A673 (cell line): ENCODE results near the gene LAPTM4A. TPM values are rescaled to one million over a fixed set of nuclear protein-coding genes. Genes with fewer than 3 reads are reported as not detected.

Experiments used
- BruUV-seq: library from RNA; stranded (reverse); fragments of 400-500 nt; replicated peaks from 2 replicates; lab custom pipeline; 2021; lab: Mats Ljungman, UMichigan
- CTCF ChIA-PET: fragments of 300-600 bp; sonication (Branson Sonifier 250); formaldehyde crosslinking; loops from one replicate; lab custom pipeline; 2022; ENCODE audit warnings: antibody characterized with exemption; lab: Charles Lee
- POLR2A ChIA-PET: fragments of 300-600 bp; sonication (Branson Sonifier 250); formaldehyde crosslinking; loops from one replicate; lab custom pipeline; 2022; ENCODE audit warnings: antibody characterized with exemption; ENCODE audit not compliant: low non-redundant PET; lab: Charles Lee
- DNase-seq: peaks from one replicate; pipeline ENCODE4 v3.0.0-alpha.2; 2015; ENCODE audit warnings: low spot score
- H3K27ac ChIP-seq: fragments of 200-600 bp; sonication (generic); 2 replicates; pipeline ENCODE4 v1.5.1; 2016; ENCODE audit warnings: mixed run types, low read depth, mild to moderate bottlenecking, mixed read lengths, antibody characterized with exemption, low read length; ENCODE audit not compliant: poor library complexity, severe bottlenecking
- H3K27me3 ChIP-seq: fragments of 200-600 bp; sonication (generic); replicated peaks from 2 replicates; pipeline ENCODE4 v1.6.1; 2017; ENCODE audit warnings: mixed run types, low read depth, mild to moderate bottlenecking, mixed read lengths, antibody characterized with exemption, low read length; ENCODE audit not compliant: insufficient read depth, poor library complexity
- H3K36me3 ChIP-seq: fragments of 200-600 bp; sonication (generic); 2 replicates; pipeline ENCODE4 v1.6.1; 2016; ENCODE audit warnings: mixed run types, mild to moderate bottlenecking, mixed read lengths, antibody characterized with exemption, low read length; ENCODE audit not compliant: insufficient read depth, poor library complexity, severe bottlenecking
- H3K4me1 ChIP-seq: fragments of 200-600 bp; sonication (generic); 2 replicates; pipeline ENCODE4 v1.6.1; 2017; ENCODE audit warnings: mixed run types, mild to moderate bottlenecking, mixed read lengths, antibody characterized with exemption, low read length; ENCODE audit not compliant: insufficient read depth, poor library complexity, severe bottlenecking
- H3K4me3 ChIP-seq: fragments of 200-600 bp; sonication (generic); 2 replicates; pipeline ENCODE4 v1.5.1; 2016; ENCODE audit warnings: low read depth, mixed run types, mild to moderate bottlenecking, mixed read lengths, low read length; ENCODE audit not compliant: poor library complexity, severe bottlenecking
- H3K9me3 ChIP-seq: fragments of 200-600 bp; sonication (generic); 2 replicates; pipeline ENCODE4 v1.6.1; 2016; ENCODE audit warnings: mixed run types, low read depth, mild to moderate bottlenecking, mixed read lengths, antibody characterized with exemption, low read length; ENCODE audit not compliant: poor library complexity, severe bottlenecking
- CTCF ChIP-seq: fragments of 300-800, 200-600 bp; sonication (generic); conservative IDR thresholded peaks from 2 replicates; pipeline ENCODE4 v1.5.1; 2017; ENCODE audit warnings: low read depth, mild to moderate bottlenecking, antibody characterized with exemption, low read length, moderate library complexity, mixed read lengths
- EZH2 ChIP-seq: fragments of 200-600 bp; sonication (generic); IDR thresholded peaks from 2 replicates; pipeline ENCODE4 v1.6.1; 2017; ENCODE audit warnings: borderline replicate concordance, low read depth, mild to moderate bottlenecking, mixed read lengths, antibody characterized with exemption, low read length; ENCODE audit not compliant: poor library complexity, severe bottlenecking
- intact Hi-C: fragments of 100-400 bp; cut with micrococcal nuclease; formaldehyde crosslinking; loops from one replicate; pipeline ENCODE4 v1.10.0; 2022; ENCODE audit not compliant: unreplicated experiment
- total RNA-seq: library from RNA; stranded (reverse); gene quantifications from 2 replicates; pipeline ENCODE4 v1.2.3, GENCODE V29; 2021

Gene LAPTM4A
- total RNA-seq, 1 experiment from 2014 or later: 158 TPM

GRCh38 chr2:20094142-20094755, 42.8 kb upstream of the LAPTM4A start:
- Histone ChIP-seq H3K27ac (no peak overlapping the region), H3K4me3 (no peak overlapping the region), H3K9me3 (no peaks in the 10 kb centered on the region), H3K36me3 (no peaks in the 10 kb centered on the region), H3K27me3 (no peaks in the 10 kb centered on the region), H3K4me1 (peaks cover 24% of the 10 kb centered on the region)
- no peak for DNase-seq
- intact Hi-C loops: loop anchor here (10.0 kb wide), 1 partner anchor 229 kb away; no protein-coding TSS in a partner anchor
- ChIA-PET POLR2A (no interaction called here), CTCF (interaction anchor here (0.6 to 1.8 kb wide), 3 partner anchors 14 to 139 kb away, joined by 3 to 15 read pairs (median 8); no protein-coding TSS in a partner anchor)
- TF ChIP-seq CTCF: no peak
- TF ChIP-seq EZH2: no peak
- BruUV-seq: no TSS peak

- intact Hi-C loops: loop anchor here (1.0 to 10.0 kb wide), 3 partner anchors 76 to 229 kb away; no protein-coding TSS in a partner anchor
- Histone ChIP-seq H3K4me1 (peaks cover 24% of the 10 kb centered on the region), H3K9me3 (no peaks in the 10 kb centered on the region), H3K4me3 (no peak overlapping the region), H3K27ac (no peak overlapping the region), H3K27me3 (no peaks in the 10 kb centered on the region), H3K36me3 (no peaks in the 10 kb centered on the region)
- no TSS peak for BruUV-seq
- TF ChIP-seq EZH2: no peak
- TF ChIP-seq CTCF: peak; percentile 70
- CTCF ChIA-PET: interaction anchor here (0.6 to 1.8 kb wide), 3 partner anchors 15 to 138 kb away, joined by 3 to 15 read pairs (median 8); no protein-coding TSS in a partner anchor
- POLR2A ChIA-PET: no interaction called here
- peak; percentile 84 for DNase-seq
Measured at GRCh38 chr2:20093263-20094141, 42.1 kb upstream of the LAPTM4A start.

GRCh38 chr2:20092901-20093235, 41.4 kb upstream of the LAPTM4A start:
- CTCF ChIA-PET: no interaction called here
- intact Hi-C loops: loop anchor here (1.0 to 10.0 kb wide), 3 partner anchors 76 to 228 kb away; no protein-coding TSS in a partner anchor
- DNase-seq: no peak
- no peak overlapping the region for H3K27ac ChIP-seq
- H3K9me3 ChIP-seq: no peaks in the 10 kb centered on the region
- H3K36me3 ChIP-seq: no peaks in the 10 kb centered on the region
- peaks cover 24% of the 10 kb centered on the region for H3K4me1 ChIP-seq
- H3K27me3 ChIP-seq: no peaks in the 10 kb centered on the region
- BruUV-seq: no TSS peak
- TF ChIP-seq EZH2: no peak
- no peak for TF ChIP-seq CTCF
- no peak overlapping the region for H3K4me3 ChIP-seq
- POLR2A ChIA-PET: interaction anchor here (0.6 kb wide), 1 partner anchor 139 kb away, joined by 7 read pairs; no protein-coding TSS in a partner anchor
